HG03565 (cell line): ENCODE data around the gene UTF1.
"Not testable (repeated sequence)": the region's sequence is repeated elsewhere in the genome, so short reads cannot be mapped to it uniquely, and the experiment has no call there.

Experiments
- ATAC-seq: cut with Tn5 transposase; IDR thresholded peaks from one replicate; pipeline ENCODE4 v1.9.1; 2021; ENCODE audit warnings: mild to moderate bottlenecking, moderate library complexity; ENCODE audit not compliant: unreplicated experiment

The UTF1 gene

DNA sequence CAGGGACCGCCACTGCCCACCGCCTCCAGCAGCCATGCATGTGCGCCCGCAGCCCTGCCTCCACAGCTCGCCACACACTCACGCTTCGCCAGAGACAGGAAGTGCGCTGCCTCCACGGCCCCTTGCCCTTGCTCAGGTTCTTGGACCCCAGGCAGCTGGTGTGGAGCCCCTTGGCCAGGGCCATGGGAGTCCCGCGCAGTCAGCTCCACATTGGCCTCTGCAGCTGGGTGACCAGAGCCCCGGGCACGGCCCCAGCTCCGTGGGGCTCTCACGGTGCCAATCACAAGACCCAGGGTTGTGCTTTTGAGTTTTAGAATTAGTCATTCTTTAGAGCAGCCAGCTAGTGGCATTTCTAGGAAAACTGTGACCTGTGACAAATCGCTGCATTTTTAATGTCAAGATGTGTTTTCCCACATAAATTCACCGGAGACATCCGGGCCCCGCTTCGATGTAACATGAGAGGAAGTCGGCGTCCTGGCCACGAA, 4.3 kb upstream of the UTF1 start:
- ATAC-seq, result no peak

DNA sequence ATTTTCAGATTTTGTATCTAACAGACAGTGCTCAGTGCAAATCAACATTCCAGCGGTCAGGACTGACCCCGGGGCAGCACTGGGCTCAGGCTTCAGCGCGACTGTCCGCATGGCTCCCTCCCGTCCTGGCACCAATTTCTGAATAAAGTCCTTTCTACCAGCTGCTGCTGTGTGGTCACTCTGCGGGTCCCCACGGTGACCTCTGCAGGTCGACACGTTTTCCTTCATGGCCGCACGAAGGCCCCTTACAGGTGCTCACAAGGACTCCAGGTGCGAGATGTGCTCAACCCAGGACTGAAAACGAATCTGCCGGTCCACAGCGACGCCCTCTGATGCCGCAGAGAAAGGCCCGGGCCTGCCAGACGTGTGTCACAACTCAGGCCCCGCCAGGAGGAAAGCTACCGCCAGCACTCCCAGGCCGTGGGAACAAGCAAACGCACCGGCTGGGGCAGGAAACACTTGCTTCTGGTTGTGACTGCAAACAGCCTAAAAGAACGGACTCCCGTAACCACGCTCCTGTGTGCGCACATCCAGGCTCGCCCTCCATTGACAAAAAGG, 3.7 kb upstream of the UTF1 start:
- ATAC-seq, result no peak

DNA sequence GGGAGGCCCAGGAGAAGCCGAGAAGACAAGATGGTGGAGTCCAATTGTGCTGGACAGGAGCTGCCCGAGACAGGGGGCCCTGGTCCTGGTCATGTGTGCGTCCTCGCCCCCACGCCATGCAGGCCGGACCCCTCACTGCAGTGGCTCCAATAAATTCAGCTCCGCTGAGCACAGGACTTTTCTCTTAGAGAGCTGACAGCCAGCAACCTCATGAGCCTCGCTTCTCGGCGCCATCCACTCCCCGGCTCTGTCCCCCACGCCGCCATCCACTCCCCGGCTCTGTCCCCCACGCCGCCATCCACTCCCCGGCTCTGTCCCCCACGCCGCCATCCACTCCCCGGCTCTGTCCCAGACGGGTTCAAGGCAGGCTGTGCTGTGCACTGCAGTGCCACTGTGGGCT, 2.8 kb upstream of the UTF1 start:
- ATAC-seq, result no peak

- no peak for ATAC-seq
Measured at GRCh38 chr10:133229265-133230043, 563 bp upstream of the UTF1 start.

GRCh38 chr10:133230387-133231195, 574 bp downstream of the UTF1 start:
- no peak for ATAC-seq

GRCh38 chr10:133231244-133231945, 1.4 kb downstream of the UTF1 start:
- ATAC-seq, result no peak

- ATAC-seq, result no peak
Measured at GRCh38 chr10:133231946-133232574, 2.0 kb downstream of the UTF1 start.

DNA sequence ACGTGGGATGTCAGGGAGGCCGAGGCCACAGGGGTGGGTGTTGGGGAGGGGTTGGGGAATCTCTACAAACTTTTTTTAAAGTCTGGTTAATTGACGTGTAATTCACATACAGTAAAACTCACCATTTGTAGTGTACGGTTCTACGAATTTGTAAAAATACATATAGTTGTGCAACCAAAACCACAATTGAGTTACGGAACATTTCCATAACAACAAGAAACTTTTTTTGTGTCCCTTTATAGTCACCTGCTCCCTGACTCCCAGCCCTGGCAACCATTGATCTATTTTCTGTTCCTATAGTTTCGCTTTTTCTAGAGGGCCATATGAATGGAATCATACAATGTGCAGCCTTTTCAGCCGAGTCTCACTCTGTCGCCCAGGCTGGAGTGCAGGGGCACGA, 4.8 kb downstream of the UTF1 start:
- ATAC-seq, result not testable (repeated sequence)

DNA sequence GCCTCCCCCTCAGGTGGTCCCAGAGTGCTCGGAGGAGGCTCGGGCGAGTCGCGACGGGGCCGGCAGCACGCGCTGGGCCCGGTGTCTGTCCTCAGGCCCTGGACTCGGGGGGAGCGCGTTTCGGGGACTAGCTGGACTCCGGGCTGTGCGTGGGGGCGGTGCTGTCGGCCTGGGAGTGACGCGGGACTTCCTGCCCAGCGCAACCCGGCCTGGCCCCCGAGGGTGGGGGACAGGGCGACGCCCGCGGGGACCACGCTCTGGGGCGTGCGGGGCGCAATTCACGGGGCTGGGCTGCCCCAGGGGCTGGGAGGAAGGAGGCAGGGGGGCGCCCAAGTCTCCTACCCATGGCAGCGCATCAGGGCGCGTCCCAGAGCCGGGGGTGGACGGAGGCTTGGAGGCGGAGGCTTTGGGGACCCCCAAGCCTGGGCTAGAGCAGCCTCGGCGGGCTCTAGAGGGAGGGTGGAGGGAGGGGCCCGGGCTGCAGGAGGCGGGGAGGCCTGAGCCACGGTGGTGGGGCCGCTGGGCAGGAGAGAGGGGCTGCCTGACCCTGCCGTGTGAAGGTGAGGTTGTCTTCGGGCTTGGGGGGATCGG, 5.3 kb downstream of the UTF1 start:
- ATAC-seq, result no peak

DNA sequence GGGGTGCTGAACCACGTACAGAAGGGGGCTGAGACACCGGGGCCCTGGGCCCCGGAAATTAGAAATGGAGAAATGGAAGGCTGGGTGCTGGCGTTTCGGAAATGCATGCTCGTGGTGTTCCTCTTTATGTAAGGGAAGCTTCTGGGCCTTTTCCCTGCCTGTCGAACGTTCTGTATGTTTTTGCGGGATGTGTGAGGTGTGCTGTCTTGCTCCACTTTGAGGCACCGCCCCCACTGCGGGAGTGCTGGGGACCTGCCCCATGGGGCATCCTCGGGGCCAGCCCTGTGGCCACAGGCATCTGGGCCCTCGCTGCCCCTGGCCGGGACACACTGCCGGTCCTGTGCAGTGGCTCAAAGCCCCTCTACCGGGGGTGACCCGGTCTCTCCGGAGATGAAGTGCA, 5.9 kb downstream of the UTF1 start:
- ATAC-seq, result no peak

DNA sequence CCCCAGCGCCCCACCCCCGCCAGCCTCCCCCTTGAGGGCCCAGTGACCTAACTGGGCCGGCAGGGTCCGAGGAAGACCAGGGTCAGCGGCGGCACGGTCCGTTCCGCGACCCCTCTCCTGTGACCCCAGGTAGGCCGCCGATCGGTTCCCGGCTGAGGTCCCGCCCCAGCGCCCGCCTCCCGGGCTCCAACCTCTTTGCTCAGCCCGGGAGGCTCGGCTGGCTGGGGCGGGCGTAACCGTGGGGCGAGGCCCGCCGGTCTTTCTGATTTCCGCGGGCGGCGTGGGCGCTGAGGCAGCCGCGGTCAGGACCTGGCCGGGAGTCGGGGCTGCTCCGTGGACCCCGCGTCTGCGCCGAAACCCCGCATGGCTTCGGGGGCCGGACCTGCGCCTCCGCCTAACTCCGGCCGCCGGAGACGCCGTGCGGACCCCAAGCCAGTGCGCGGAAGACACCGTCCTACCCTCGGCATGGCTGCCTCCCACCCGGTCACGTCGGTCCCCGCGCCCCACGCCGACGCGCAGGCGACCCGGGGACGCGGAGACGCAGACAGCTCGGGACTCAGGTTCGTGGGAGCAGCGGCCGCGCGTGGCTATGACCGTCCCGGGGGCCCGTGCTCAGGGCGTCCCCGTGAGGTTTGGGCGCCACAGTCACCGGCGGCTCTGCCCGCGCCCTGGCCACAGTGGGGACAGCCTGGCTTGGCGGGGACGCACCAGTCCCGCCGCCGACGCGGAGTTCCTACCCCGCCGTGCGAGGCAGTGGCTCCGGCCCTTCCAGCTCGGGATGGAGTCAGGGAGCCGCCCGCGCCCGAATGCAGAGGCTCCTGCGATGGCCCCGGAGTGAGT, 6.6 kb downstream of the UTF1 start:
- no peak for ATAC-seq

DNA sequence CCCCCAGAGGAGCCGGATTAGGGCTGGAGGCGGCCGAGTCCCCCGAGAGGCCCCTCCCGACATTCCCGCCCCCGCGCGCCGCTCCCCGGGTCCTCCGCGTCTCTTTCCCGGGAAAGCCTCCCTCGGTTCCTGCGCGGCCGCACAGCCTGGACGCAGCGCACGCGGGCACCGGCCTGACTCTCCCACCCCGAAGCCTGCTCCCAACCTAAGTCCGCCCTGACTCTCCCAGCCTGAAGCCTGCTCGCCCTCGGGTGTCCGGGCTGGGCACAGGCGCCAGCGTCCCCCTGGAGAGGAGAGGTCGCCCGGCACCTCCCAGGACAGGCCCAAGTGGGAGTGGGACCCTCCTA, 7.2 kb downstream of the UTF1 start:
- ATAC-seq, result no peak

- ATAC-seq, result no peak
Measured at GRCh38 chr10:133237588-133238465, 7.8 kb downstream of the UTF1 start, which contains the start of gene VENTX. Gene VENTX (plus strand): TSS chr10:133237855. CDS start chr10:133237915, 60 bp downstream.

DNA sequence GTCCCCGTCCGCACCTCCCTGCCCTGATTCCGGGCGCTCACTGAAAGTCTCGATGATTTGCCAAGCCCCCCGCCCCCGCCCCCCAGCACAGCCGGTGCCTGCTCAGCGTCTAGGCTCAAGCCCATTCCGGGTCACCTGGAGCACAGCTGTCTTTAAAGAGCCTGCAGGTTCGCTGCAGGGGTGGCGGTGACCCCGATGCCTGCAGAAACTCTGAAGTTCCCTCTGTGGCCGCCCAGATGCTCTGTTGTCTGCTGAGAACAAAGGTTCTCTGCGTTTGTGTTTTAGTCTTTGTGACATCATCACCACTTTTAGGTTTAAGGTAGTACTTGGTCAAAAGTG, 8.4 kb downstream of the UTF1 start:
- ATAC-seq, result no peak

DNA sequence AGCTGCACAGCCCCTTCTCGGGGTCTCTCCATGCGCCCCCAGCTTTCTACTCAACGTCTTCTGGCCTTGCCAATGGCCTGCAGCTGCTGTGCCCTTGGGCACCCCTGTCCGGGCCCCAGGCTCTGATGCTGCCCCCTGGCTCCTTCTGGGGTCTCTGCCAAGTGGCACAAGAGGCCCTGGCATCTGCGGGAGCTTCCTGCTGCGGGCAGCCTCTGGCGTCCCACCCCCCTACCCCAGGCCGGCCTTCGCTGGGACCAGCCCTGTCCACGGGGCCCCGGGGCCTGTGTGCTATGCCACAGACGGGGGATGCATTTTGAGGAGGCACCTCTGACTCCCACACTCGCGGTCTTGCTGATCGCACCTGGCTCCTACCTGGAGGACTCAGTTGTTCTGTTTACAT, 10.0 kb downstream of the UTF1 start:
- no peak for ATAC-seq

- ATAC-seq, result peak; percentile 61
Measured at GRCh38 chr10:133241501-133242205, 11.6 kb downstream of the UTF1 start.

GRCh38 chr10:133242611-133243356, 12.8 kb downstream of the UTF1 start:
- no peak for ATAC-seq
